Measurements from ENCODE around the gene MXRA8. TPM values are rescaled to one million over a fixed set of nuclear protein-coding genes. Genes with fewer than 3 reads are reported as not detected.

The MXRA8 gene
- total and polyA plus RNA-seq, 9 of the 15 experiments (the other 6 are each of a cell fraction or from before 2014, with no cell fraction given) = 0.66 to 11.3 (median 6.3) TPM

GRCh38 chr1:1307923-1308755 is 50.2 kb downstream of the MXRA8 start, which contains the start of the genes ACAP3 and PUSL1 (continued):
- no peak for TF ChIP-seq TFE3 (CRISPR knock-in tag; IDR thresholded peaks at IDR 0.05)
- no peak for TF ChIP-seq GTF2F1 (IDR thresholded peaks at IDR 0.05; ENCODE audit: low read depth, low read length)
- peak; percentile 89 for TF ChIP-seq SP1 (CRISPR knock-in tag; IDR thresholded peaks at IDR 0.05)
- no peak for TF ChIP-seq ZC3H11A (IDR thresholded peaks at IDR 0.05; ENCODE audit: low read depth, low read length)
- TF ChIP-seq CHD1 (IDR thresholded peaks at IDR 0.05; ENCODE audit: low read length) = no peak
- 0 out of 3 replicates have a peak, but pooled peaks of 1 of the 2 experiments have one; percentile 34 for TF ChIP-seq CBX3 (IDR thresholded peaks at IDR 0.05; ENCODE audit: borderline replicate concordance in 1 of 2, low read length in 2 of 2)
- TF ChIP-seq ZNF507 (tag; conservative IDR thresholded peaks at IDR 0.05) = no peak
- no peak for TF ChIP-seq USF1 (CRISPR knock-in tag; IDR thresholded peaks at IDR 0.05)
- TF ChIP-seq HSF4 (CRISPR knock-in tag; IDR thresholded peaks at IDR 0.05; ENCODE audit: borderline replicate concordance) = no peak
- no peak for TF ChIP-seq MCM5 (IDR thresholded peaks at IDR 0.05; ENCODE audit: low read depth)
- TF ChIP-seq PHTF2 (CRISPR knock-in tag; IDR thresholded peaks at IDR 0.05) = no peak
- TF ChIP-seq MCM3 (IDR thresholded peaks at IDR 0.05) = no peak
- TF ChIP-seq CCAR2 (IDR thresholded peaks at IDR 0.05; ENCODE audit: low read depth, low read length) = no peak
- TF ChIP-seq EZH2 (IDR thresholded peaks at IDR 0.05; ENCODE audit: borderline replicate concordance, low read depth, low read length) = no peak
- TF ChIP-seq SNRNP70 (optimal IDR thresholded peaks at IDR 0.05; ENCODE audit: low read depth, low read length) = no peak
- TF ChIP-seq ZNF124 (CRISPR knock-in tag; IDR thresholded peaks at IDR 0.05) = no peak
- TF ChIP-seq HDAC1 (IDR thresholded peaks at IDR 0.05) = peak; percentile 20 to 82; a peak in 3 of 4 replicates
- no peak for TF ChIP-seq NFATC3 (IDR thresholded peaks at IDR 0.05)
- no peak for TF ChIP-seq ZZZ3 (IDR thresholded peaks at IDR 0.05)
- TF ChIP-seq ZNF445 (CRISPR knock-in tag; IDR thresholded peaks at IDR 0.05; ENCODE audit: low read depth) = no peak
- TF ChIP-seq ZNF785 (CRISPR knock-in tag; IDR thresholded peaks at IDR 0.05) = no peak
- no peak for TF ChIP-seq SIRT6 (IDR thresholded peaks at IDR 0.05; ENCODE audit: low read depth, low read length)
- TF ChIP-seq PRMT5 (CRISPR knock-in tag; IDR thresholded peaks at IDR 0.05) = 0 out of 2 replicates have a peak, but pooled peaks have one; percentile 55
- no peak for TF ChIP-seq PYGO2 (tag; IDR thresholded peaks at IDR 0.05)
- TF ChIP-seq CHD4 (IDR thresholded peaks at IDR 0.05; ENCODE audit: insufficient read depth, insufficient replicate concordance, low read depth, low read length, poor library complexity, severe bottlenecking) = no peak
- no peak for TF ChIP-seq BCL6 (CRISPR knock-in tag; IDR thresholded peaks at IDR 0.05)
- peak; percentile 99 for TF ChIP-seq TGIF2 (CRISPR knock-in tag; IDR thresholded peaks at IDR 0.05)
- no peak for TF ChIP-seq HDAC3 (IDR thresholded peaks at IDR 0.05; ENCODE audit: borderline replicate concordance, partially characterized antibody)
